Fibroblast of skin of right biceps (primary cell): Measurements from ENCODE around the gene FBXL15.

Experiments used
- DNase-seq: peaks from one replicate; pipeline ENCODE4 v3.0.0-alpha.2; 2013

Gene FBXL15

GRCh38 chr10:102457591-102458150, 37.0 kb downstream of the FBXL15 start:
- no peak for DNase-seq

- DNase-seq = no peak
Measured at GRCh38 chr10:102458656-102459055, 38.0 kb downstream of the FBXL15 start.

GRCh38 chr10:102460836-102461186, 40.2 kb downstream of the FBXL15 start:
- no peak for DNase-seq

- peak; percentile 80 for DNase-seq
Measured at GRCh38 chr10:102461187-102462054, 40.8 kb downstream of the FBXL15 start.

- no peak for DNase-seq
Measured at GRCh38 chr10:102462512-102463054, 41.9 kb downstream of the FBXL15 start.

- no peak for DNase-seq
Measured at GRCh38 chr10:102463983-102464382, 43.3 kb downstream of the FBXL15 start.

- DNase-seq = no peak
Measured at GRCh38 chr10:102465466-102465865, 44.8 kb downstream of the FBXL15 start.

- DNase-seq = no peak
Measured at GRCh38 chr10:102467318-102467717, 46.7 kb downstream of the FBXL15 start.

GRCh38 chr10:102467971-102468438, 47.4 kb downstream of the FBXL15 start:
- no peak for DNase-seq

- peak; percentile 20 for DNase-seq
Measured at GRCh38 chr10:102468683-102469082, 48.0 kb downstream of the FBXL15 start.

- no peak for DNase-seq
Measured at GRCh38 chr10:102470579-102471546, 50.2 kb downstream of the FBXL15 start.
